C1 segment of cervical spinal cord (tissue), 14 donors: ENCODE results near the gene PGD.
"Not testable (repeated sequence)": the region's sequence is repeated elsewhere in the genome, so short reads cannot be mapped to it uniquely, and the experiment has no call there.

Experiments used
- DNase-seq, 14 donors: peaks; one replicate each; lab custom pipeline; 2025; lab: John Stamatoyannopoulos, UW

Gene PGD

GRCh38 chr1:10433790-10434189, 34.9 kb downstream of the PGD start:
- DNase-seq: no peak

DNA sequence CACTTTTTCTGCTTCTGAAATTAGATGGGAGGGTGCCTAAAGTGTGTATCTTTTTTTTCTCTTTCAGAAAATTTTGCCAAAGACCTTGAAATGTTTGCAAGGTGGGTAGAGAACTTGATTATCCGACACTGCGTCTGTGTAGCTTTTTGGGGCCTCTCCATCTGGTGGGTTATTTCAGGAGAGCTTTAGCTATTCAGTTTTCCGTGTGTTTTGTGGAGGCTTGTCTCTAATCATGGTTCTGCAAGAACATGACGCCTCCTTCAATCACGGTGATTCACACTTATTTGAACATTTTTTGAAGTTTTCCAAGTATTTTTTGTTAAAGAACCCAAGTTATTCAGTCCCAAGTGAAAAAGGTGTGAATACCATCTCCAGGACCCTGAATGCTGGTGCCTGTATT, 35.7 kb downstream of the PGD start:
- no peak for DNase-seq

DNA sequence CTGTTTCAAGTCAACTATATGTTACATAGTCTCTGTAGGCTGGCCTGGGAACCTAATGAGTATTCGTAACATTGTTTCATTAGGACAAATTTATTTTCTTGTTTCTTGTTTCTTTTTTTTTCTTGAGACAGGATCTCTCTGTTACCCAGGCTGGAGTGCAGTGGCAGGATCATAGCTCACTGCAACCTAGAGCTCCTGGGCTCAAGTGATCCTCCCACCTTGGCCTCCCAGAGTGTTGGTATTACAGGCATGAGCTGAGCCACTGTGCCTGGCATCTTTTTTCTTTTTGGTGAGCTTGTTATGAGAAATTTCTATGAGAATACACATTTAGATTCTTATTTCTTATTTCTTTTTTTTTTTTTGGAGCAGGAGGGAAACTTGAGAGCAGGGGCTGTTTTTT, 38.2 kb downstream of the PGD start:
- DNase-seq: no peak

DNA sequence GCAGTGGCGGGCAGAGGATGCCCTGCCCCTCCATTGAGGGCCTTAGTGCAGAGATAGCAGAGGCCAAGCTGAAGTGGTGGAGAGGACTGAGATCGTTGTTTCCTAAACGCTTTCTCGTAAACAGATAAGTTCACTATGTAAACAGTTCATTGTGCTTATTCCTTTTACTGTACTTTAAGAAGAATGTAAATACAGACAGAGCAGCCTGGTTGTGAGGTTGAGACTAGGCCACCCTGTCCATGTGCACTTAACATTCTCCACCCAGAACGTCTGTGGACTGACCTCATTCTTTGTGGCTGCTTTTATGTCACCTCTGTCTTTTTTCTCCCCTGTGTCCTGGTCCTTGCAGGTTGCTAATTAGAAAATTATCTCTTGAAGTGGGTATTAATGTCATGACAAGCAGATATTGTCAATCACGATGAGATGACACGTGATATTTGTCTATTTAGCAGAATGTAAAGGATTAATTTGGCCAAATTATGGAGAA, 39.9 kb downstream of the PGD start:
- DNase-seq: no peak

DNA sequence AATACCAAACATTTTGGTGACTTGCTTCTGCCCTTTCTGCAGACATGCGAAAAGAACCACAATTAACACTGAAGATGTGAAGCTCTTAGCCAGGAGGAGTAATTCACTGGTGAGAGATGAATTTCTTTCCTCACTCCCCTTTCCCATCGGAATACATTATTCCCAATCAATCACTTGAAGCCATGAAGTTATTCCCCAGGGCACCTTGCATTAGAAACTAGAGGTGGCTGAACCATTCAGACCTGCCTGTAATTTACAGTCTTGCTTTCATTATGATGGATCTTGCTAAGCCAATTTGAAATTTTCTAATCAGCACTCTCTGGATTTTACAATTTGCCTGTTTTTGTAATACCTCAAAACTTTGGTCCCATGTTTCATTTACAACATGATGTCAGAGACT, 41.4 kb downstream of the PGD start:
- no peak for DNase-seq

DNA sequence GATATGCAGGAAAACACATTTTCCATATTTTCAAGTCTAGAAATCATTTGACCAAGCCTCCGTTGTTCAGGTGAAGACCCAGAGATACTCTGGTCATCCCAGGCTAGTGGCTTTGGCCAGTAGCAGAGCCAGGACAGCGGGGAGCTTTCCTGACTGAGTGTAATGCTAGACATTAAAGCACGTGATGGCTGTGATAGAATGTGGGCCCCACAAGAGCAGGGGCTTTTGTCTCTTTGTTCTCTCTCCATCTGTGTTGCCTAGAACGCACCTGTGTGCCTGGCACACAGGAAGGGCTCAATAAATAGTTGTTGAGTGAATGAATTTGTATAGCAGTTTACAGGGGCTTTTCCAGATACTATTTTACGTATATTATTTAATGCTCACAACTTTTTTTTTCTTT, 41.9 kb downstream of the PGD start:
- no peak for DNase-seq

GRCh38 chr1:10444248-10444647, 45.4 kb downstream of the PGD start:
- no peak for DNase-seq

- no peak for DNase-seq
These were observed 46.0 kb downstream of the PGD start for GRCh38 chr1:10444795-10445397.

DNA sequence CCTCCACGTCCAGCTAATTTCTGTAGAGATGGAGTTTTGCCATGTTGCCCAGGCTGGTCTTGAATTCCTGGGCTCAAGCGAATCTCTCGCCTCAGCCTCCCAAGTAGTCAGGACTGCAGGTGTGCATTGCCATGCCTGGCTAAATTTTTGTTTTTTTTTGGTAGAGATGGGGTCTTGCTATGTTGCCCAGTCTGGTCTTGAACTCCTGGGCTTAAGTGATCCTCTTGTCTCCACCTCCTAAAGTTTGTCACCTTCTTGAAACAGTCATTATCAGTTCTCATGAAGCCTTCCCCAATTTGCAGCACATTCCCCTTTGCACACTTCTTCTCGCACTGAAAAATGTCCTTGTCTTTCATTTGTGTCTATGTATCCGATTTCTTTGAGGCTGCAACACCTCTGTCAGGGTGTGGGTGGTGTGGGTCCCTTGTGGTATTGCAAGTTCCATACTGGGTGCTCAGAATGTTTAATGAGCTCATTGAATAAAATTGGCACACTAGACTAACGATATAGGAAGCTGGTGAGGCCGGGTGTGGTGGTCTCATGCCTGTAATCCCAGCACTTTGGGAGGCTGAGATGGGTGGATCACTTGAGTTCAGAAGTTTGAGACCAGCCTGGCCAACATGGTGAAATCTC, 48.0 kb downstream of the PGD start:
- no peak for DNase-seq

GRCh38 chr1:10449751-10450150, 50.9 kb downstream of the PGD start, which contains the start of gene CORT:
TSS of gene CORT (plus strand) at chr1:10450031. CDS start at chr1:10450224, 193 bp downstream.
- DNase-seq: no peak

DNA sequence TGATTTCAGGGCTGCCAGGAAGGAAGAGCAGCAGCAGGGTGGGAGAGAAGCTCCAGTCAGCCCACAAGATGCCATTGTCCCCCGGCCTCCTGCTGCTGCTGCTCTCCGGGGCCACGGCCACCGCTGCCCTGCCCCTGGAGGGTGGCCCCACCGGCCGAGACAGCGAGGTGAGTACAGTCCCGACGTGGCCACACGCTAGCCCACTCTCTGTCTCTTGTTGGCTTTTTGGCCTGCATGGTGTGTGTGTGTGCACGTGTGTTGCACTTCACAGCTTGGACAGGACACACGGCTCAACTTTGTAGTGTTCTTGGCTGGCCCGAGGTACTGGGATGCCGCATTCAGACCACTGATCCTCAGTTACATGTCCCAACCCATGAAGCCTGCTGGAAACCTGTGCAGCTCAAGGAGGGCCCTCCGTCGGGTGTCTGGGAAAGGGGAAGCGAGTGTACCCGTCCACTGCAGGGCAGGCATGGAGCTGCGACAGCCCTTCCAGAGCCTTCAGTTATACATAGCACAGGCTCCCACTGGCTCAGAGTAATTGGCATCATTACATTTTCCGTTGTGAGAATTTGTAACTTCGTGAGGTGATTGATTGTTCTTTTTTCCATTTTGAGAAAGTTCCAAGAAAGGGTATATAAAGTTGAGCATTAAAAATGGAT, 51.4 kb downstream of the PGD start:
- no peak for DNase-seq

DNA sequence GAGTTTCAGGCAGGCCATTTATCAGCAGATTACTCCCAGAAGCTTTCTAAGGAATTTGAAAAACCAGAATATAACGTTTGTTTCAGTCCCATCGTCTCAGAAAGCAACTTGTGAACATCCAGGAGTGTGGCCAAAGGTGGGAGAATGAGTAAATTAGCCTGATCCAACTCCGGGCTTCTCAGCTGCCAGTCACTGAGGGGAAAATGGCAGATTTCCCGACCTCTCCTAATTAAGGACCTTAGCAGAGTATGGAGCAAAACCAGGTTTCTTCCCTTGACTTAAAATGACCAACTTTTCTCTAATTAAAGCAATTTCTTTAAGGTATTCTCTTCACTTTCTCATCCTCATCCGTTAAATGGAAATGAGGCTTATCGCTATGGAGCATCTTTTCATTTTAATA, 52.0 kb downstream of the PGD start:
- no peak for DNase-seq

- no peak for DNase-seq
These were observed 52.4 kb downstream of the PGD start for GRCh38 chr1:10451287-10451686.

- DNase-seq: no peak
These were observed 57.2 kb downstream of the PGD start for GRCh38 chr1:10456048-10456447.

GRCh38 chr1:10456661-10457060, 57.8 kb downstream of the PGD start:
- DNase-seq: no peak

GRCh38 chr1:10457462-10457861, 58.6 kb downstream of the PGD start:
- DNase-seq: not testable (repeated sequence)

DNA sequence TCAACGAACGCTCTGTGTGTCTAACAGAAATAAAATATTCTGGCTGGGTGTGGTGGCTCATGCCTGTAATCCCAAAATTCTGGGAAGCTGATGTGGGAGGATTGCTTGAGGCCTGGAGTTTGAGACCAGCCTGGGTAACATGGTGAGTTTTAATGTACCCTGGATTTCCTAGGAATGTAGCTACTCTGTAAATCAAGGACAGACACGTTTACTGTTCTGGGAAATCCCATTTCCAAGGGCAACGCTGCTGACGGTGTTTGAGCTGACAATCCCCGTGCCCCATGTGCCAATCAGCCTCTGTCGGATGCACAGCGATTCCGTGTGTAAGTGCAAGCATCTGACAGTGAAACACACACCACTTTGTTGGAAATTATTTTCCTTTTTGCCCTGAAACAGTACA, 59.0 kb downstream of the PGD start:
- no peak for DNase-seq

DNA sequence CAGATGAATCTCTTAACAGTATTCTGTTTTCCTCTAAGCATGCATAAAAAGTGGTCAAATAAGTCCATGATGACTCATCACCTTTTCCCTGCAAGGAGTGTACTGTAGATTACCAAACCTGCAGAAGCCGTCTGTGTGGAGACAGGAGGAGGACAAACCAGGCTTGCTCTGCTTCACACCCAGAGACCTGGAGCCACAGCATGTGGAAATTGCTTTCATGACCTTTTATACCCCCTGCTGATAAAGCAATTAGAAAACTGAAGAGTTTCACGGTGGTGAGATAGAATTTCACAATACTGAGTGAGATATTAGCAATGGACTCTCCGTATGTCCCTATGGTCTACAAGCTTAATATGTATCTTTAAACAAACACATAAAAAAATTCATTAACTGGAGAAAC, 60.3 kb downstream of the PGD start:
- no peak for DNase-seq

DNA sequence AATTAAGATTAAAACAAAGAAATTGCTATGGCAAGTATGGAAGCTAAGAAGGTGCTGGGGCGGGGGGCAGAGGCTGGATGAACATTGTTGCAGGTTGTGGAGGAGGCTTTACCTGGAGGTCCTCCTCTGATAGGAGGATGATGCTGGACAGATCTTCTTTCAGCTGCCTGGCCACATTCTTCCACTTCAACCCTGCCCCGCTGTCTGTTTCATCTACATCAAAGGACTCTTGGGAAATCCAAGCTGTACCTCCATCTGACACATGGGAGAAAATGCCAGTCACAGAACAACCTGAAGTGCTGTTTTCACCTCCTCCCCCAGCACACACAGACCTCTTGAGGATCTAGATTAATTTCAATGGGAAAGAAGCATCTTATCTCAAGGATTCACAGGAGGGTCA, 68.2 kb downstream of the PGD start:
- DNase-seq: no peak

DNA sequence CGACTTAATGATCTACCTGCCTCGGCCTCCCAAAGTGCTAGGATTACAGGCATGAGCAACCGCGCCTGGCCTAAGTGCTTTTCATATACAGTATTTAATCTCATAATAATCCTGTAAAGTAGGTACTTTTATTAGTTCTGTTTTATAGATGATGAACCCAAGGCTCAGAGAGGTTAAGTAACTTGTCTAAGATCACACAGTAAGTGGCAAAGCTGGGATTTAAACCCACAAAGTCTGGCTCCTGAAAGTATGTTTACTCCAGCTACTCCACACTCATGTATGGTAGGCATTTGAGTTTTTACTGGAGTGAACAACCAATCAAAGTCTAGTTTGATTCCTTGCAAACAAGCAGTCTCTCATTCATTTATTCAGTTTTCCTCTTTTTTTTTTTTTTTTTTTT, 71.2 kb downstream of the PGD start:
- DNase-seq: no peak
